Measurements from ENCODE around the gene ISM1.
A peak's percentile ranks its signal among the peaks of the same experiment; 100 is the strongest.

The ISM1 gene

DNA sequence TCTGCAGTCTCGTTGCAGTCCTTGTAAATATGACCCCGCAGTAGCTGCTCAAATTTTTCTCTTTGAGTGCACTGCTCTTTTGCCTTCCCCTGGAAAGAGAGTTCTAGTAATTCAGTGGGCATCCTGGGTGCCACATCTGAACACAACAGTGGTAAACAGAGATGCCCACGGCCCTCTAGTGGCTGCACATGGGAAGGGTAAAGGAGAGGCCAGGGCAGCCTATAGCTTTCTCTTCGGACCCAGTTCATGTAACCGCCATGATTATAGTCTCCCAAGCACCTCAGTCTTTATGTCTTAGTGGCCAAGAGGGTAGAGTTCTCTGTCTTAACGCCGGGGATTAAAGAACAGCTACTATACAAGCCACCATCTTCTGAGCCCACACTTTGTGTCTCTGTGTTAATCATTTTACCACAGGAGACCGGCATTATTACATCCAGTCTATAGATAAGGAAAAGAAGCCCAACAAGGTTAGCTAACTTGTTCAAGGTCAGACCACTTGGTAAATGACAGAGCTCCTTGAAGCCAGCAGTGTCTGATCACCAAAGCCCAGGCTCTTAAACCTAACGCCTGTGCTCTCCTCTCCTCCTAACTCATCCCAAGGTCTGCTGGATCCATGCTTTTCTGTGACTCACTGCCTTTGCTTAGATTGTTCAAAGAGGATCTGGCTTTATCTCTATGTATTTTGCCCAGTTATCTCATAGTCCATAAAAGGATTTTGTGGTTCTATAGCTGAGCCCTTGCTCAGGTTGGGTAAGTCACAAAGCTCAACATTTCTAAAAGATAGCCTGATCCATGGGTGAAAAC lies 81.8 kb downstream of the ISM1 start:
- peak in 1 of 2 donors; percentile 18 for DNase-seq (ENCODE audit: extremely low read depth in 1 of 2, low read depth in 1 of 2)

DNA sequence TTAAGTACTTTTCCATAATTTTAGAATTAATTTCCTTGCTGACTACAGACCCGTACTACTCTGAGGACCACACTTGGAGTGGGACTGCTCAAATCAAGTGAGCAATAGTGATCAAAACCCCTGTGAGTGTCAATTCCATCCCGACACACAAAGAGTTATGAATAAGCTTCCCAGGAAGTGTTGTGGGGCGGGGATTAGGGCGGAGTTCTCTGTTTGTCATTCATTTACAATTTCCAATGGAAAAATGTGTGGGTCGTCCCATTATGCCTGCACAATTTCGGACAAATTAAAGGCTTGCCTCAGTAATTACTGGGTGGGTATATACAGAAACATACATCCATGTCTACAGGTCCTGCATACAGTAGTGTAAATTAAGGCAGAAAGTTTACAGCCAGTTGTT lies 84.2 kb downstream of the ISM1 start:
- DNase-seq (ENCODE audit: extremely low read depth in 1 of 2, low read depth in 1 of 2) = no peak

DNA sequence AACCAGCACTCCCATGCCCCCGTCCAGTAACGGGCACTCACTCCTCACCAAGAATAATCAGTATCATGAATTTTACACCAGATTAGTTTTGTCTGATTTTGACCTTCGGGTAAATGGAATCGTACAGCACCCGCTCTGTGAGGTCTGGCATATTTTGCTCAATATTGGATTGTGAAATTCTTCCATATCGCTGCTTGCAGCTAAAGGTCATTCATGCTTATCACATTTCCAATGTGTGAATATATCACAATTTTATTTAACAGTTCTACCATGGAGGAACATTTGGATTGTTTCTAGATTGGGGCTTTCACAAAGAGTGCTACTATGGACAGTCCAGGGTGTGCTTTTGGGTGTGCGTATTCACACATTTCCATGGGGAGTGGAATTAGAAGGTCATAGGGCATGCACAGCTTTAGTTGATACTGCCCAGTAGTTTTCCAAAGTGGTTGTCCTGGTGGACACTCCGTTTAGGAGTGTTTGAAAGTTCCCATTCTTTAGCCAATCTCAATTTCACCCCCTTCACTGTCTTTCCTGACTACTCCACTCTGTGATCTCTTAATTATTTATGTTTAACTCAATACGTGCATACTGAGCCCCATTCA lies 86.6 kb downstream of the ISM1 start:
- no peak for DNase-seq (ENCODE audit: extremely low read depth in 1 of 2, low read depth in 1 of 2)

DNA sequence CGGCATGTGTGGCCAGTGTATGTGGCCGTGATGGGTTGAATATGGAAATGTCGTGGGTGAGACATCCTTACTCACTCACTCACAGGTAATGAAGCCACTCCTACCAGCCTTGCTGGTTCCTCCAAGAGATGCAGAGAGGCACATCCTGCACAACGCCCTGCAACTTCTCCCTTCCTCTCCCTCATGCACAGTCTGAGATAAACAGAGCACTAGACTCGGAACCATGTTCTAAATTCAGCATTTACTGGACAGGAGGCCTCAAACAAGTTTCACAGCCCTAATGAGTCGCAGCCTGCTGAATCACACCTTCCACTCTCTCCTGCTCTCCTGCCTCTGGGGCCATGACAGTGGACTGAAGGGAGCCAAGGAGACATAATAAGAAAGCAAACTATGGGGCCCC lies 91.2 kb downstream of the ISM1 start:
- DNase-seq (ENCODE audit: extremely low read depth in 1 of 2, low read depth in 1 of 2) = peak in 1 of 2 donors; percentile 37

DNA sequence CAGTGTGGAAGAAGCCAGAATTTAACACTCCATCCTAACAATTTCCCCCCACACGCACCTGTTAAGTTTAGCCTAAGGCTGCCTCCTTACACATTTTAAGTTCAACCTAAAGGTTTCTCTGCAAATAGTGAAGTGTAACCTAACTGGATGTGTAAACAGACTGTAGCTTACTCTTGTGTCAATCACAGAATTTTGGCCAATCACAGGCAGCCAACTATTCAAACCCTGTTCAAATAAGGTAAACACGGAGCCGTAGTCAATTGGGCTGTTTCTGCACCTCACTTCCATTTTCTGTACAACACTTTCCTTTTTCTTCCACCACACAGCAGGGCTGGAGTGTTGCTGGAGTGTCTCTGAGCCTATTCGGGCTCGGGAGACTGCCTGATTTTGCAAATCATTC lies 92.1 kb downstream of the ISM1 start:
- no peak for DNase-seq (ENCODE audit: extremely low read depth in 1 of 2, low read depth in 1 of 2)

DNA sequence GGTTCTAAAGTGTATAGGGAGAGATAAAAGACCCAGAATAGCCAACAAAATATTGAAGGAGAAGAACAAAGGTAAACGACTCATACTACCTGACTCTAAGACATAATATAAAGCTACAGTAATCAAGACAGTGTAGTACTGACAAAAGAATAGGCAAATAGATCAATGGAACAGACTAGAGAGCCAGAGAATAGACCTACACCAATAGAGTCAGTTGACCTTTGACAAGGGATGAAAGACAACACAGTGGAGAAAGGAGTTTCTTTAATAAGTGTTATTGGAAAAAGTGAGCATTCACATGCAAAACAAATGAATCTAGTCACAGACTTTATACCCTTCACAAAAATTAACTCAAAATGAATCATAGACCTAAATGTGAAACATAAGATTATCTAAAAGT lies 96.4 kb downstream of the ISM1 start:
- no peak for DNase-seq (ENCODE audit: extremely low read depth in 1 of 2, low read depth in 1 of 2)

DNA sequence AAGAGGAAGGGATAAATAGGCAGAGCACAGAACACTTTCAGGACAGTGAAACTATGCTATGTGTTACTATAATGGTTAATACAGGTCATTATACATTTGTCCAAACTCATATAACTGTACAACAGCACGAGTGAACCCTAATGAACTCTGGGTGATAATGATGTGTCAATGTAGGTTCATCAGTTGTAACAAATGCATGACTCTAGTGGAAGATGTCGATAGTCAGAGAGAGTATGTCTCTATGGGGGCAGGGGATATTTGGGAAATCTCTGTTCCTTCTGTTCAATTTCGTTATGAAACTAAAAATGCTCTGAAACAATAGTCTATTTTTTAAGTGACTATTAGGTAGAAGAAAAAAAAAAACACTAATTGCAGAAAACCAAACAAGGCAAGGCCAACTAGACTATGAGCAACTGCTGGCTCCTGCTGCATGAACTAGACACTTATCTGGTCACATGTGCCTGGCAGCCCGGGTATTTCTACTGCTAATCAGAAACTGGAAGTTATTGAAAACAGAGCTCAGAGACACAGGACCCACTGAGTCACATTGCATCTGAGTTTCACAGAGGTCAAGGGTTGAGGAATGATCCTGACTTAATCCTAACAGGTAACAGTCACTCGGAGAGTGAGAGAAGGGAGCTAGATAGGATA lies 97.9 kb downstream of the ISM1 start:
- DNase-seq (ENCODE audit: extremely low read depth in 1 of 2, low read depth in 1 of 2) = no peak

DNA sequence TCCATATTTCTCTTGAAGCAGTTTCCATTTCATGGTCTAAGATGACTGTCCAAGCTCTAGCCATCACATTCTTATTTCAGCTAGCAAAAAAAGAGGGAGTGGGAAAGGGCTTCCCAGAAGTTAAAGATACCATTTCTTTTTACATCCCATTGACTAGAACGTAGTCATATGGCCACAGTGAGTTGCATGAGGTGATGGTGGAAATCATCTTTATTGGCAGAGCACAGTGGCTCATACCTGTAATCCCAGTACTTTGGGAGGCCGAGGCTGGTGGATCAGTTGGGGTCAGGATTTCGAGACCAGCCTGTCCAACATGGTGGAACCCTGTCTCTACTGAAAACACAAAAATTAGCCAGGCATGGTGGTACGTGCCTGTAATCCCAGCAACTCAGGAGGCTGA lies 99.6 kb downstream of the ISM1 start:
- DNase-seq (ENCODE audit: extremely low read depth in 1 of 2, low read depth in 1 of 2) = no peak

DNA sequence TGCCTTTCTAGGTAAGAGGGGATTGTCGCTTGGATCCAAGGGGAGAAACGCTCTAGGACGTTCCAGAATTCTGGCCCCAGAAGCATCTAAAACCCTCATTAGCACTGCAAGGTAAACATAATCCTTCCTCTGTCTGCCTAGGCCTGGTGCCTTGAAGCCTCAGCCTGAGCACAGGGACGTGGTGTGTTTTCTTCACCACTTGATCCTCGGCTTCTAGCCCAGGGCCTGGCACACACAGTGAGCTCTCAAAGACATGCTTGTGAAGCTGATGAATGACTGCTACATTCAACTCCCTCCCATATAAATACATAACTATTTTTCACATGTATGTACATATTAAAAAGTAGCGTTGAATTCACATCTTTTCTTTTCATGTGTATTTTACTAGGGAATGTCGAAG lies 100.3 kb downstream of the ISM1 start:
- no peak for DNase-seq (ENCODE audit: extremely low read depth in 1 of 2, low read depth in 1 of 2)

DNA sequence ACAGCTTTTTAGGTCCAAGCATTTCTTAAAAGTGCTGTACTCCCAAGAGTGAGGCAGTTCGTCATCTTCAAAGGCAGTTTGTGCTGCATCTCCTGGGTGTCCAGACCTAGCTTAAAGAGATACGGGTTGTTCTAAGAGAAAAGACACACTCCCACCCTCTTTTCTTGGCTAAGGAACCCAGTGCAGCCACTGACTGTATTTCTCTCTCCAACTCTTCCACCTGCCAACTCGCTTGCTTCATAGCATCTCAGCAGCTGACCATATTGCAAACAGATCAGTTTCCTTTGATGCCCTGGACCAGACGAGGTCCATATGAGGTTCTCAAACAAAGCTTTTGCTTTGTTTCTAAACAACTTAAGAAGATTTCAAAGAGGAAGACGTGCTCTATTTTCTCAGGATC lies 101.1 kb downstream of the ISM1 start:
- DNase-seq (ENCODE audit: extremely low read depth in 1 of 2, low read depth in 1 of 2) = no peak

DNA sequence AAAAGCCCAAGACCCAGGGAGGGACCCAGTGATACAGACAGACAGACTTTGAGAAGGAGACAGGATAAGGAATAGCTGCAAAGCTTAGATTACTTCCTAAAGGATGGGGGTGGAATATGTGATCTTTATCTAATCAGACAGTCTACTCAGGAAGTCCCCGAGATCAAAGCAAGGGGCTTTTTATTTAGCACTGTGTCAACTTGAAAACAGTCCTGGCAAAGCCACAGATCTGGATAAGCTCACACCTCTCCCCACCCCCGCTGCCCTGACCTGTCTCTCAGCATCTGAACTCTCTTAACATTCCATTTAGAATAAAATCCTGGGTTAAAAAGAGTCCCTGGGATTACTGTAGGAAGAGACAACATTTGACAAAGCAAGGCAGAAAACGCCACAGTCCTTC lies 101.5 kb downstream of the ISM1 start:
- DNase-seq (ENCODE audit: extremely low read depth in 1 of 2, low read depth in 1 of 2) = no peak

DNA sequence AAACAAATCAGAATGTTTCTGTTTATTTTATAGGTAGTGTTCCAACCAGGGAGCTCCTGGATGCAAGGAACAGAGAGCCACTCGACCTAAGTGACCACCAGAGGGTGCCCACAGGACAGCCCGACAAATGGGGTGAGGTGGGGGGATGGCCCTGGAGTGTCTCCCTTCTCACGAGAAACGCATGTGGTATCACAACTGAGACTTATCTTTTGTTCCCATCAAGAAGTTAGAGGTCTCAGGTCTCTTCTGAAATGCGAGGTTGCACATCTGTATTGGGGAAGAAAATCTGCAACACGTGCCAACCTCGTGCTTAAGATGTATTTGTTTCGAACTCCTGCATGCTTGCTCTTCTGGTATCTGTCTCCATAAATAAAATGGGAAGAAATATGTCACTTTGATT lies 104.0 kb downstream of the ISM1 start:
- DNase-seq (ENCODE audit: extremely low read depth in 1 of 2, low read depth in 1 of 2) = no peak

DNA sequence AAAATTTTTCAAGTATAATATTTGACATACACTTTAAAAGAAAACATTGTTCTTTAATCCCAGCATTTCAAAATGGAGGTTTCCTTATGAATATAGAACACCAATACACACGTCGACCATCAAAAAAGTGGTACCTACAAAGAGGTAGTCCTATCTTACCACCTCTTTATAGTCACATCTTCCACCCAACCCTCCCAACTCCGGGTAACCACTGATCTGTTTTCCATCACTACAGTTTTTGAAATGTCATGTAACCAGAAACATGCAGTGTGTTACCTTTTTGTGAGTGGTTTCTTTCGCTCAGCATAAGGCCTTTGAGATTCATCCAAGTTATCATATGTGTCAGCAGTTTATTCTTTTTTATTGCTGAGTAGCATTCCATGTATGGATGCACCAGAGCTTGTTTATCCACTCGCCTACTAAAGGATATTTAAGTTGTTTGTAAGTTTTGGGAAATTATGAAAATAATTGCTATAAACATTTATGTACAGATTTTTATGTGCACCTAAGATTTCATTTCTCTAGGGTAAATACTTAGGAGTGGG lies 104.8 kb downstream of the ISM1 start:
- no peak for DNase-seq (ENCODE audit: extremely low read depth in 1 of 2, low read depth in 1 of 2)

DNA sequence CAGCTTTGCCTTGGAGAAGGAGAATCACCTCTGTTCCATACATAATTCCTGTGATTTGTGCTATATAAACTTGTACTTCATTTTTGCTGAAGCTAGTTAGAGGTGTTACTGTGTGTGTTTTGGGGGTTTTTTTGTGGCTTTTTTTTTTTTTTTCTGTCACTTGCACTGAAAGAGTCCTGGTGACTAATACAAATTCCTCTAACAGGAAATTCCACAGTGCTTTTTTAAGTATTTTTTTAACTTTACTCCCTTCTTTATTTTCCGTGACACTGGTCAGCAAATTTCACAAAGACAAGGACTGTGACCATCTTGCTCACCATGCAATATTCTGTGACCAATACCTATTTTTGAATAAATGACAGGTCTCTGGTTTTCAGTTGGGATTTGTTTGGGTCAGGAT lies 110.5 kb downstream of the ISM1 start:
- DNase-seq (ENCODE audit: extremely low read depth in 1 of 2, low read depth in 1 of 2) = no peak

DNA sequence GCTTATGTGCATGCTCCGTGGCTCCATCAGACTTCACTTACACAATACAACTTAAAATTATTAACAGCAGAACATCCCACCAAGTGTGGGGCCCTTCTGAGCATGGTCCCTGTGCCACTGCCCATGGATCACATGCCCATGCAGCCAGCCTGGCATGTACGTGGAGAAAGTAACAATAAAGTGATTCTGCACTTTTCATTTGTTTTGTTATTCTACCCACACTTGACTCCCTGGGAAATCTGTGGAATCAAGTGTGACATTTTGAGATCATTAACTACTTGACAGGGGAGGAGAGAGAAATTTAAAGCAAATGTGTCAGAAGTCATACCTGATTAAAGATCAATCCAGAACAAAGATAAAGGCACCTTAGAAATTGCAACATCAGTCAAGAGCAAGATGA lies 112.0 kb downstream of the ISM1 start:
- no peak for DNase-seq (ENCODE audit: extremely low read depth in 1 of 2, low read depth in 1 of 2)

DNA sequence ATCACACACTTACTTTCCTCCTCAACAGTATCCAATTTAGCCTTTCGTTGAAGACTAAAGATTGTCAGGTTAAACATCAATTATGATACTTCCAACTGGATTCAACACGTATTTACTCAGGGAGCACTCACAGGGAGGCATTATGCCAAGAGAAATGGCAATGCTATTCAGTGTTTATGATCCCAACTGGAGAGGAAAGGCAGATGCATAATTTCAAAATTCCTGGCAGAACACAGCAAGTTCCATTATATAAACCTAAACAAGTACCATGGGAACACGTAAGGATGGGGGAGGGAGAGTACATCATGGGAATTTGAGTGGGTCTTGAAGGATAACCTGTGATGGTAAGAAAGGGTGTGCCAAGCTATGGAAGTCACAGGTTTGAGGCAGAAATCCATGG lies 112.7 kb downstream of the ISM1 start:
- DNase-seq (ENCODE audit: extremely low read depth in 1 of 2, low read depth in 1 of 2) = no peak

DNA sequence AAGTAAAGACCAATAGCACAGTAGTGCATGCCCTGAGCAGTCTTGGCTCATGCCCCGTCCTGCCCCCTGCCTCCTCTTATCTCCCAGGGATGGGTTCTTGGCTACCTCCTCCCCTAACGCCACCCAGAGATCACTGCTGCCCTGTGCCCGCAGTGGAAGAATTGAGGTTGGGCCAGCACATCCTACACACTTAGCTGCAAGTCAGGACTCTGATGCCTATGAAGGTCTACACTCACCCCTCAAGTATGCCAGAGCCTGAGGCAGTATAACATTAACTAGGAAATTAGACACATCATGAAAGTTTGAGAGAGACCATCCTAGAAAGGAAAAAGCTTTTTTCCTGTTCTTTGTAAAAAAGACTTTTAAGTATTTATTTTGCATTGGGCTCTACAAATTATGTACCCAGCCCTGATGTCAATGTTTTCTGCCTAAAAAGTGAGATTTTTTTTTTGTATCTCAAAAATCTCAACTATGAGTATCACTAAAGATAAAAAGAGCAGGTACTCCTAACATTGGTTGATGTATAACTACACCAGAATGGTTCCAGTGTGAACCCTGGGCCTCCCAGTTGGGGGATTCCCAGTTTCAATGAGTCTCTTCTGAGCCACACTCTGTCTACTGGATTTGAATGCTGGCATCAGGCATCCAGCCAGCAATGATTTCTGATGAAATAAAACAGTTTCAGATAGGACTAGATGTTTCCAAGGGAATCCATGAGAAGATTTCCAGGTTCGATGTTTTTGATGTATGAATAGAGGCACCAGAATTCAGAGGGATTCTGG lies 115.4 kb downstream of the ISM1 start:
- DNase-seq (ENCODE audit: extremely low read depth in 1 of 2, low read depth in 1 of 2) = no peak

DNA sequence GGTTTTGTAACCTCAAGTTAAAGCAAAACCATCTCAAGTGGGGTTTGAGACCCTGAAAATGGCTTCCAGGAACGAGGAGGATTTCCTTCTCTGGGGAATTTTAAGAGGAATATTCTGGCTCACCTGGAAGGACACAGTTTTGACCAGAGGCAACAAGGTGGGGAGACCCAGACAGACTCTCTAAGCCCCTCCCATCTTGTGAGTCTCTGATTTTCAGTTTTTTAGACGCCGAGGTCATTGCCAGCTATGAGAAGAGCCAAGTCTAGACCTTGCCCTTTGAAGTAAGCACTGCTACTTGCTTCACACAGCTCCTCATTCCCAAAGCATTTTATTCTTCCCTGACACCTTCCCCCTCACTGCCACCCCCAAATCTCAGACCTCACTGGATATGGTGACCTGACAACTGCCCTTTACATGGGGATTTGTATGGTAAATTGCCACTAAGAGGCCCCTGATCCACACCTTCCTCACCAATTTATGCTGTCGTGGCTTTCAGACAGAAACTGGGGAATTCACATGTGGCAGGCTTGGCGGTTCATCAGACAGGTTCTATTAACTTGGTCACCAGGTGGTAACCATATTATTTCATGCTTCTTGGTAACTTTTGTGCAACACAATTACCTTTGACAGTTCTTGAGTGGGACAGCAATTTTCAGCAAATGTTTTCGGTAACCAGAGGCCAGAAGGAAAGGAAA lies 116.2 kb downstream of the ISM1 start:
- no peak for DNase-seq (ENCODE audit: extremely low read depth in 1 of 2, low read depth in 1 of 2)

DNA sequence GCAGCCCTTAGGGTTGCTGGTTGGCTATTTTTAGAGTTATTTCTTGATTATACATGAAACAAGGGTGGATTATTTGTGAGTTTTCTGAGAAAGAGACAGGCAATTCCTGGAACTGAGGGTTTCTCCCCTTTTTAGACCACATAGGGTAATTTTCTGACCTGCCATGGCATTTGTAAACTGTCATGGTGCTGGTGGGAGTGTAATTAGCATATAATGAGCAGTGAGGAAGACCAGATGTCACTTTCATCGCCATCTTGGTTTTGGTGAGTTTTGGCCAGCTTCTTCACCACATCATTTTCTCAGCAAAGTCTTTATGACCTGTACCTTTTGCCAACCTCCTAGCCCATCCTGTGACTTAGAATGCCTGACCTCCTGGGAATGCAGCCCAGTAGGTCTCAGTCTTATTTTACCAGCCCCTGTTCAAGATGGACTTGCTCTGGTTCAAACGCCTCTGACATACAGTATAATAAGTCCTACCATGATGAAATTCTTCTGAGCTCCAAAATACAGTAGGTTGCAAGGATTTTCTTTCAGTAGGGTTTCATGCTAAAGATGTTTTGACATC lies 117.1 kb downstream of the ISM1 start:
- no peak for DNase-seq (ENCODE audit: extremely low read depth in 1 of 2, low read depth in 1 of 2)

DNA sequence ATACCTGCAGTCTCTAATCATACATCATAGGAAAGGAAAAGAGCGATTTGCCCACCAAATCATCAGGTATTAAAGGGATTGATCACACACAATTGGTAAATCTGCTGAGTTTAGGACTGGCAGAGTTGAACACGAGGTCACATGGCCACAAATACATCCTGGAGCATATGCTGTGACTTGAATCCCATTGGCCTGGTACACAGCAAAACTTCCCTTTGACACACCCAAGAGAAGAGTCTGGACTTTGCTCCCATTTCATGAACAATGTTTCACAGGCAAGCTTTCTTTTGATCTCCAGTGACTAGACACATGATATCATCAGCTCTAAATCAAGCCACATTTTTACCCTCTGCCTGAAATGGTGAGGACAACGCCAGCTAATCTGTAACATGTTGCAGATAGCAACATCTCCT lies 117.9 kb downstream of the ISM1 start:
- DNase-seq (ENCODE audit: extremely low read depth in 1 of 2, low read depth in 1 of 2) = no peak
